Stimulated activated CD4-positive, alpha-beta T cell treated with anti-CD3 and anti-CD28 coated beads, Interleukin-12 subunit alpha, Interleukin-12 subunit beta, amount 100 ng/mL, for 24 hours (primary cell): ENCODE results near the gene NT5DC3.

Source experiments
- DNase-seq, 2 experiments: peaks; one replicate each; pipeline ENCODE4 v3.0.0-alpha.2; 2020; ENCODE audit warnings: low read depth in 2 of 2

The NT5DC3 gene

DNA sequence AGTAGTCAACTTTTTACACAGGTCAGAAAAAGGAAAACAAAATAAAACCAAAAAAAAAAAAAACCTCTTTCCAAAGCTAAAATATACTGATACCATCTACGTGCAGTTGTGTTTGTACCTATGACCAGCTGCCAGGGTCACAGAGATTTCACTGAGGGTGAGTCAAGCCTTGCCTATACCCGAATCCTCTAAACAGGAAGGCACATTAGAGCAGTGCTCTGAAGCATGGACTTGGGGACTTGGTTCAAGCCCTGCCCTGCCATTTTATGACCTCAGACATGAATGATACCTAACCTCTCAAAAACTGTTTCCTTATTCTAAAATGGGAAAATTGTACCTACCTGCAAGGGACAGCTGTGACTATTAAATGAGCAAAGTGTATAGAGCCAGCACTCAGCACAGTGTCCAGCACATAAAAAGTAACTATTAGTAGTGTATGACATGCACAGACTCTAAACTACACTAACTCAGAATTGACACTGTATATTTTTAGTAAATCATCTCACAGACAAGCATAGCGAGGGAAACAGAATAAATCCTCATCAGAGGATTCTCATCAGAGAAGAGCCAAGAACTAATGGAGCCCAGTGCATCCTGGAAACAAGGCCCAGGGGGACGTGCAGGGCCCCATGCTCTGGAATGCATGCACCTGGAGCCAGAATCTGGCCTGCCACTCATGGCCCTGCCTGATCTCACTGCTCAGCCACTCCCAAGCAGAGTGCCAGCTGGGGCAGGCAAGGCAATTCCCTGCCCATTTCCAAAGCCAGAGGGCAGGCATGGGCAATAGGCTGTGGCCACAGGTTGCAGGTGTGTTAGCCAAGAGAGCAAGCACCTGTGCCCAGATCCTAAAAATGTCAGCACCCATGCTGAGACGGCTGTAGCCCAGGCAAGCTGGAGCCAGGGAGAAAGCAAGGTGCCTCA, 57.0 kb downstream of the NT5DC3 start:
- no peak for DNase-seq

- no peak for DNase-seq
These were observed 58.6 kb downstream of the NT5DC3 start for GRCh38 chr12:103782399-103782798.

- DNase-seq: no peak
These were observed 60.0 kb downstream of the NT5DC3 start for GRCh38 chr12:103780992-103781391.

DNA sequence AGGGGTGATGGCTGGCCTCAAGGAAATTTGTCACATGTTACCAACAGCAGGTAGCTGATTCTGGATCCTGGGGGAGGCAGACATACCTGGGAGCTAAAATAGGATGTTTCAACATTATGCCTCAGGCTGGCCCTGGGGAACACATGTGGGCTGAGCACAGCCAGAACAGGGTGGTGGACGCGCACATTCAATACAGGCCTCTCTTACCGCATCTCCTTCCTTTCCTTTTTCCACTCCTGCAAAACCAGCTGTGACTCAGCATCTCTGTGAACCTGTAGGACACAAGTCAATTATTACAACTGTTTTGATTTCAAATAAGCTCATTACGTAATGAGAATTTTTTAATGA, 61.0 kb downstream of the NT5DC3 start:
- no peak for DNase-seq

DNA sequence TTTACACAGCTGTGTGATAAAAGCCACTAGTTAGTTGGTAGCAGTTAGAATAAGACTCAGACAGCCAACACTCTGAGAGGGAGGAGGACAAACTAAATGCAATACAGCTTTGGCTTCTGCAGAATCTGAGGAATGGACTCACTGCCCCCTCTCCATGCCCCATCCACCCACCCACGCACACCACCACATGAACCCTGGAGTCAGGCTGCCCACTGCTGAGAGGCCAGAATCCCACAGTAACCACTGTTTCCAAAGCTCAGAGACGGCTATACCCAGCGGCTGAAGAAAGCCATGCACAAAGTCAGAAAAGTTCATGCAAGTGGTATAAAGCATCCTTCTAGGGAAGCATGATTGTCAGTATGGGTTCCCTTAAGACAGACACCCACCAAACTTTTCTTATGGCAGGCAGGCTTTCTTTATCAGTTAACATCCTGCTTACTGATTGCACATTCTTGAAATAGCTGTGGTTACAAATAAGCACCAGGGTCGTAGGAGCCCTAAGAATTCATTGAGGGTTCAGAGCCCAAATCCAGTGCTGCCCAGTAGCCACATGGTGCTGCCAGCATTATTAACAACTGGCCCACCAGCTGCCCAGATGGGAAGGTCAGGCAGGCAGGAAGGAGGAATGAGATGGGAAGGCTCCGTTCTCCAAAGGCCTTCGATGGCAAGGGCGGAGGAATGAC, 61.5 kb downstream of the NT5DC3 start:
- no peak for DNase-seq

GRCh38 chr12:103778781-103779180, 62.3 kb downstream of the NT5DC3 start:
- DNase-seq: no peak

- DNase-seq: no peak
These were observed 66.0 kb downstream of the NT5DC3 start for GRCh38 chr12:103774977-103775560.

DNA sequence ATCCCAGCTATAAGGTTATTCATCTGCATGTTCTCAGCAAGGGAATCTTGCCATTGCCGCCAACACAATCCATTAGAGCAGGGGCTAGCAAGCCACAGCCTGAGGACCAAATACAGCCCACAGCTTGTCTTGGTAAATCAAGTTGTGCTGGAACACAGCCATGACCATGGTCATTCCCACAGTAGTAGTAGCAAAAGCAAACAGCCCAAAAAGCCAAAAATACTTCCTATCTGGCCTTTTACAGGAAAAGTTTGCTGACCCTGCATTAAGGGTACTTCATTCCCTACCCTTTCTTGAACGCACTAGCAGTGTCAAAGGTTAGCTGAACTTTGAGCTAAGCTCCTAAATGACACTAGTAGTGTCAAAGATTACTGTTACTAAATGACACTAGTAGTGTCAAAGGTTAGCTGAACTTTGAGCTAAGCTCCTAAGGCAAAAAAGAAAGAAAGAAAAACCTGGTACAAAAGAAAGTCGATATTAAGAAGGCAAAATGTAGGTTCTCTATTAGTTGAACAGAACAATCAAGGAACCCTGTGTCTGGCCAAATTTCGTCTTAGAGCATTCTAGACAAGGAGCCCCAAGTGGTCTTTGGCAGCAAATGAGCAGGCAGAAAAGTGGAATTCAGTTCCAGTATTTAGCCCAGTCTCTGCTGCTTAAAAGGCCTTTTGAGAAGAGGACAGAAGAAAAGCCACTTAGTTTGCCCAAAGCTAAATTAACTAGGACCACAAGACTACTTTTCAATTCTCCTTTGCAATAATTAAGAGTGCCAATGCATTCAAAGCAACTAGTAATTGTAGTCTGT, 67.7 kb downstream of the NT5DC3 start:
- no peak for DNase-seq

DNA sequence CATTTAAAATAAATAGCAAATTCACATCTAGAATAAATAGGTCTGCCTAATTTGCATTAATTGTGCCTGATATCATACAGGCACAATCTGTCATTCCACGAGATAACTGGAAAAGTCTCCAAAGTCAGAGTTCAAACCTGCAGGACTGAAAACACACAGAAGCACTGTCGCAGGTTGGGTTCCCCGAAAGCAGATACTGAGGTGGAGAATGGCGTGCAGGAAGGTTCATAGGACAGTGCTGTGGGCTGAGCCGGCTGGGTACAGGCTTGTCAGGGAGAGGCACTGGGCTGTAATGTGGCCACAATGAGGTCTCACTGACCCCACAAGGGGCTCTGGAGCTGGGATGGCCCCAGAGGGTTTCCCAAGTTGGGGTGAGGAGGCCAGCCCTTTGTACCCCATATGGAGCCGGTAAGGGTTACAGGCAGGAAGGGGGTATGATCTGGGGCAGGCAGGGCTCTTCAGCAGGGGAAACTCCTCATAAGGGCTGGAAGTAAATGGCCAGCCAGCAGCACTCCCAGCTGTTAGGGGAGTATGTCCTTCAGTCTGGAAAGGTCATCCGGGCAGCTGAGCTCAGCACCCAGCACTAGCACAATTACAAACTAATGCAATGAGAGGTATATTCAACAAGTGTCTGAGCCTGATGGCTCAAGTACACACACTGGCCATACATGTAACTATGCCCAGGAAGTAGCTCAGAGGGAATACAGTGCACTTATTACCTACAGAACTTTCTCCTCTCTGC, 68.5 kb downstream of the NT5DC3 start:
- no peak for DNase-seq

GRCh38 chr12:103771466-103771865, 69.6 kb downstream of the NT5DC3 start:
- no peak for DNase-seq

DNA sequence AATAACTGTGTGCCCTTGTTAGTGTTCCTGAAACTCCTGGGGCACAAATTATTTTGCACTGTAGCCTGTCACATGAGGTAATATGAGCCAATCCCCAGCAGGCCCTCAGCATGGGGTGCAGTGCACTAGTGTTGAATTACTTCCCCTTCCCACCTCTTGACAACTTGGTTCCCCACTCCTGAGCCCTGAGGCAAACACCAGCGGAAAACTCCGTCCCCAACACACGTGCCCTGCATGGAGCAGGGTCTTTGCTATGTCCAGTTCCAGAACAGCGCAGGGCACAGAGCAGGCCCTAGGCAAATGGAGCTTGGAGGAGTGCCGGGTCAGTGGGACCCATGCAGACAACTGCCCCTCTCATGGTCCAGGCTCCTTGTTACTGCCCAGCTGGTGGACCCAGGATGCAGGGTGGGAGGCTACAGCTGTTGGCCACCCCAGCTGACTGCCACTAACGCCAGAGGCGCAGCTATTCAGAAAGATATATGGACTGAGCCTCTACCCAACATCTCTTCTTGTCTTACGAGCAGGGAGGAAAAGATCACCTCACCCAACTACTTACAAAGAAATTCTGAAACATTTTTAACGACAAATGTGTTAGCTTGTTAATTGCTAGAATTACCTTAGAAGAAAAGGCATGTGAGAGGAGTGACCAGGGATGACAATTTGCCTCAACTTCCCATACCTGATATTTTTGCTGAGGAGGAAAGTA, 71.6 kb downstream of the NT5DC3 start:
- no peak for DNase-seq

DNA sequence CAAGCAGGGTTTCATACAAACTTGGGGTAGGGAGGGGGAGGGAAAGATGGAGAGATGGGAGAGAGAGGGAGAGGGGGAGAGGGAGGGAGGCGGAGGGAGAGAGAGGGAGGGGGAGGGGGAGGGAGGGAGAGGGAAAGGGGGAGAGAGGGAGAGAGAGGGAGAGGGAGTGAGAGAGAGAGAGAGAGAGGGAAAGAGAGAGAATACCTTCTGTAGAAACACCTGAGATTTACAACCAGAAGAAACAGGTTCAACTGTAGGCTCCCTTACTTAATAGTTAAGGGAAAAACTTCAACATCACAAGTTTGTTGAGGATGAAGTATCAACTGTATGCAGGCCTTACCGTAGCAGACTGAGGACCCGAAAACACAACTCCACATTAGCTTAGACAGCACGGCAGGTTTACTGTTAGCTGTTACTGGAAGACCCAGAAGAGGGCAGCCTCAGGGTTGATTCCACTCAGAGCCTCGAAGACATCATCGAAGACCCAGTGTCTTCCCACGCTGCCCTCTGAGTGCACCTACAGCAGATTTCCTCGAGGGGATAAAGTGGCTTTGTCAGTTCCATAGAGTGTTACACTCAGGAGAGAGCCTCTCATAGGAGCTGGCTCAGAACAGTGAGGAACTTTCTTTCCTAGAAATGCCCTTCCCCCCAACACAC, 72.4 kb downstream of the NT5DC3 start:
- DNase-seq: no peak

GRCh38 chr12:103766028-103766427, 75.0 kb downstream of the NT5DC3 start:
- DNase-seq: no peak

GRCh38 chr12:103765322-103765721, 75.7 kb downstream of the NT5DC3 start:
- no peak for DNase-seq

DNA sequence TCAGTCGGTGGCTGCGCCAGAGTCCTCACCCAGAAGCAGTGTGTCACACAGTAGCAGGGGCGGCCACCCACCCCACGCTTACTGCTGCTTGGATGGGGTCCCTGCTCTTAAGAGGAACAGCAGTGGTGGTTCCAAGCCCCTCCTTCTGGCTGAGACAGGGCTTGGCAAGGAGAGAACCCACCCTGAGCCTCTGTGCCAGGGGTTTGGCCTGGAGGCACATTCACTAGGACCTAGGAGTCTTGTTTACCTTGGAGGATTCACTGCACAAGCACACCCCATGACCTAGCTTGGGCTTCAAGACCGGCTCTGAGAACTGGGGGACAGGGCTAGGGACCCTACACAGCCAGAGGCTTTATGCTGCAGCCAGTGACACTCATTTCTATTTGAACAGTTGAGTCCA, 78.6 kb downstream of the NT5DC3 start:
- DNase-seq: no peak

- no peak for DNase-seq
These were observed 82.5 kb downstream of the NT5DC3 start for GRCh38 chr12:103758310-103759089.

GRCh38 chr12:103757248-103757647, 83.8 kb downstream of the NT5DC3 start:
- no peak for DNase-seq

DNA sequence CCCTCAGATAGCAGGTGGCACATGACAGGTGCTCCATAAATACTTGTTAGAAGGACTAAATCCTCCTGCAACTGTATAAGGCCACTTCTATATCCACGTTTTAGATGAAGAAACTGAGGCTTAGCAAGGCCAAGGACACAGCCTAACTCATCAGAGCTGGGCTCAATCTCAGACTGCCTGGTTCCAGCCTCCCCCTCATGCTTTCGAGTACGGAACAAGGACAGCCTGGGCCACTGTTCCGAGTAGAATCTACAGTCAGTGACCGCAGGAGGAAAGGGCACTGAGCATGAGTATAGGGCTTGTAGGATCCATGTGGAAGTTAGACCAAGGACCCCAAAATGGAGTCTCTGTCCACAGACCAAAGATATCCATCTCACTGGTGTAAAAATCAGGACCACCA, 84.6 kb downstream of the NT5DC3 start:
- no peak for DNase-seq

- no peak for DNase-seq
These were observed 85.6 kb downstream of the NT5DC3 start for GRCh38 chr12:103755425-103755824.
